Stromal cell of bone marrow (primary cell): ENCODE measurements around the gene ZNF276.
"Not testable (repeated sequence)": the region's sequence is repeated elsewhere in the genome, so short reads cannot be mapped to it uniquely, and the experiment has no call there.

ENCODE experiments used
- DNase-seq: peaks from one replicate; pipeline ENCODE4 v3.0.0-alpha.2; 2012; ENCODE audit warnings: low read depth

ZNF276 gene

GRCh38 chr16:89695875-89696669 is 25.3 kb upstream of the ZNF276 start:
- DNase-seq, result no peak

GRCh38 chr16:89696670-89697128 is 24.6 kb upstream of the ZNF276 start:
- no peak for DNase-seq

DNA sequence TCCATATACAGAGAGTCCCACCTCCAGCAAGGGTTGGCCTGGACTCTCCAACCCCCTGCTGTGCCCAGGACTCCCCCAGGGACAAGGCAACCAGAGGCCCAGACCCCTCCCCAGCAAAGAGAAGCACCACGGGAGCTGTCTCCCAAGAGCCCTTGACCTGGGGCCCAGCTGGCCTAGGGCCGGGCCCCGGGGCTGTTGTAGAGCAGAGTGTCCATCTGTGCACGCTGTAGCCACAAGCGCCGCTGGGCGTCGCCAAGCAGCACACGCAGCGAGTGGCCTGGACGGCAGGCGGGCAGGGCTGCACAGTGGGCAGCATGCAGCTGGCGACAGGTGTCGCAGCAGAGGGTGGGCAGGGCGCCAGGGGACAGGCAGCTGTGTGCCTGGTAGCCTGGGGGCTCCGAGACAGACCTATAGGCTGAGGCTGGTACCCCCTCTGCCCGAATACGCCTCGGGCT is 24.1 kb upstream of the ZNF276 start:
- DNase-seq, result no peak

GRCh38 chr16:89697616-89698331 is 23.6 kb upstream of the ZNF276 start:
- DNase-seq, result no peak

DNA sequence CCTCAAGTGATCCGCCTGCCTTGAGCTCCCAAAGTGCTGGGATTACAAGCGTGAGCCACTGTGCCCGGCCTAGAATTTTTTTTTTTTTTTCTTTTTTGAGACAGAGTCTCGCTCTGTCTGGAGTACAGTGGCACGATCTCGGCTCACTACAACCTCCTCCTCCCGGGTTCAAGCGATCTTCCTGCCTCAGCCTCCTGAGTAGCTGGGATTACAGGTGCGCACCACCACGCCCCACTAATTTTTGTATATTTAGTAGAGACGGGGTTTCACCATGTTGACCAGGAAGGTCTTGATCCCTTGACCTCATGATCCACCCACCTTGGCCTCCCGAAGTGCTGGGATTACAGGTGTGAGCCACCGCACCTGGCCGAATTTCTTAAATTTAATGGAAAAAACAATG is 22.6 kb upstream of the ZNF276 start:
- not testable (repeated sequence) for DNase-seq

- not testable (repeated sequence) for DNase-seq
Observed at GRCh38 chr16:89699629-89700099, 21.7 kb upstream of the ZNF276 start.

- peak; percentile 84 for DNase-seq
Observed at GRCh38 chr16:89700100-89700648, 21.2 kb upstream of the ZNF276 start.

DNA sequence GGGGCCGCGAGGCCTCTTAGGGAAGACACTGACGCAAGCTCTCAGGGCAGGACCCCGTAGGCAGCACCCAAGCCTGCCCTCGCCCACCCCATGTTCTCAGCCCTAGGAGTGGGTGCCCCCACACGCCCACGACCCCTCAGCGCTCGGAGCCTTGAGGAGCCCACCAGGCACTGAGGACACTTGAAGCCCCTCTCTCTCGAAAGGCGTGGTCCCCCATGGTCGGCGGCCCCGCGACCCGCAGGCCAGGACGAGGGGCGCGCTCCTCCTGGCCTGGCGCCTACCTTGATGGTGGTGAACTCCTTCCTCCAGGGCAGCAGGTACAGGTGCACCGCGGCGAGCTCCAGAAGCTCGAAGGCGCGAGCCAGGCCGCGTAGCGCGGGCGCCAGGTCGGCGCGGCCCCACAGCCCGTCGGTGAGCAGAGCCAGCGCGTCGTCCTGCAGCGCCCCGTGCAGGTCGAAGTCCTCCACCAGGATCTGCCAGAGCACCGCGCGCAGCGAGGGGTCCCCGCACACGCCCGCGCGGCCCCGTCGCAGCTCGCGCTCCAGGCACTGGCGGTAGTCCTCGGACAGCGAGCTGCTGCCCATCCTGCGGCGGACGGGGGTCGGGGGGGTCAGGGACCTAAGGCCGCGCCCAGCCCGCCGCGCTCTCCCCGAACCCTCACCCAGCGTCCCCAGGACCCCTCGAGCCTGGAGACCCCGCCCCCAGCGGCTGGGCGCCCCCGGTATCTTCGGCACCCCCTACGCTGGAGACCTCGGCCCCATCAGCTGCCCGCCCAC is 20.5 kb upstream of the ZNF276 start:
- no peak for DNase-seq

DNA sequence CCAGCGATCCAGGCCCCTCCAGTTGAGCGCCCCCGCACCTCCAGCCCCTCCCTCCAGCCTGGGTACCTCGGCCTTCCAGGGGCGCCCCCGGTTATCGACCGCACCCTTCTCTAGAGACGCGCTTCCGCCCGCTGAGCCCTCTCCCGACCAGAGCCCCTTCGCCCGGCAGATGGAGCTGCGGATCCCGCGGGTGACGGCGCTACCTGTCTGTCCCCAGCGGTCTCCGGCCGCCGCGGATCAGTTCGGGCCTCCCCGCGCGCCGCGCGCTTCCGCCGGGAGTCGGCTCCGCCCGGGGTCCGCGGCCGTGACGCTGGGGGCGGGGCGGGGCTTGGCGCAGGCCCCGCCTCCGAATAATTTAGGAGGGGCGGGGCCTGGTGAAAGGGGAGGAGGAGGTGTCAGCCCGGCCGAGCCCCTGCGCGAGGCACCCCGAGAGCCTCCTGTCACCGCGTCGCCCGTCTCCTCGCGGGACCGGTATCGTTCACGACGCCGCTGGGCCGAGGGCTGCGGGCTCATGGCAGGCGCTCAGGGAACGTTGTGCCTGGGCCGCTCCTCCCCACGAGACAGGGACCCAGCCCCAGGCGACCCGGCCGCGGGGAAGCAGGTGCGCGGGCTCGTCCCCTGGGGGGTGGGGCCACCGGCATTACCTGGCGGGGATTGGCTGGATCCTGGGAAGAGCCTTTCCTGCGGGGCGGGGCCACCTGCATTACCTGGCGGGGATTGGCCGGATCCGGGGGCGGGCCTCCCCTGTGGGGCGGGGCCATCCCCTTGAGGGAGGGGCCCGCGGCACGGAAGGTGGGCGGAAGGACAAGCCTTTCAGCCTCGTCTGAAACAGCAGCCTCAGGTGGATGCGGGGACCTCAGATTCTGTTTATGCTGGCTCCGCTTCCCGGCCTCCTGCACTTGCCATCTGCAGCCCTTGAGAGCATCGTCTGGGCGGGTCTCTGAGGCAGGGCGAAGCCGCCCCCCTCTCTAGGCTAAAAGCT is 19.6 kb upstream of the ZNF276 start, which contains the start of gene SPATA2L:
TSS of gene SPATA2L (minus strand) at position 281 of the 982 bp plus-strand sequence. CDS start 473 bp downstream, outside the sequence.
- no peak for DNase-seq

DNA sequence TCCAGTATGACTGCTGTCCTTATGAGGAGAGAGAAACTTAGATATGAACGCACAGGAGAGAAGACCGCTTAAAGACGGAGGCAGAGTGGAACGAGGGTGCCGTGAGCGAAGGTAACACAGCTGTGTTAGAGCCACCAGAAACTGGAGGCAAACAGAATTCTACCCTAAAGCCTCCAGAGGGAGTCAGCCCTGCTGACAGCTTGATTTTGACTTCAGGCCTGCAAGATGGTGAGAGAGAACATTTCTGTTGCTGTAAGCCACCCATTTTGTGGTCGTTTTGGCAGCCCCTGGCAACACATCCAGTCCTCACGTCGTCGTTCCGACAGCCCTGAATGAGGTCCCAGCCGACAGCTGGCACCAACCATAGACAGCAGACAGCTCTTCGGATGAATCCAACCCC is 17.1 kb upstream of the ZNF276 start:
- no peak for DNase-seq

GRCh38 chr16:89705006-89705405 is 16.3 kb upstream of the ZNF276 start:
- no peak for DNase-seq

DNA sequence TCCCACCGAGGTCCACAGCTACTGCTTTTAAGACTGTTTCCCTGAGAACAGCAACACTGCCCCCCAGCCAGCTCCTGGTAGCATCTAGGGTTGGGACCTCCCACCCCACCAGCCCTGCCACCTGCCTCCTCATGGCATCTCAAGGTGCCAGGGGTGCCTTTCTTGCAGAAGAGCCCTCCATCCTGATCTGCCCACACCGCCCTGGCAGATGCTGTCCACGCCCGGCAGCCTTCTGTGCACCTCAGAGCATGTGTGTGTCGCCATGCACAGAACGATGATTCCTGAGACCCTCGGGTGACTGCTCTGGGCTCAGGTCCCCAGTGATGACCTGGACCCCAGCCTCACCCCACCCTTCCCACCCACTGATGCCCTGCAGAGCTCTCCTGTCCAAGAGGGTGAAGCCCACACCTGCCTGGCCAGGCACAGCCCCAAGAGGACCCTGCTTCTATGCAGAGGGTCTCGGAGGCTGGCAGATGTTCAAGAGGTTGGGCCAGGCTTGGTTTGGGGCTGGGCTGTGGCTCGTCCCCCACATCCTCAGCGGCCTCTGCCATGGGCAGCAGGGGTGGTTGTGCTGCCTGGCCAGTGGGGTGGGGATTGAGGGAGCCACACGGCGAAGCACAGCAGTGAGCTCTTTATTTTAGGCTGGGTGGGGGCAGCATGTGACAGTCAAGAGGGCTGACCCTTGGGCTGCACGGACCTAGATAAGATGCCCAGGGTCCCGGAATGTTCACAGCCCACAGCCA is 14.6 kb upstream of the ZNF276 start:
- no peak for DNase-seq

DNA sequence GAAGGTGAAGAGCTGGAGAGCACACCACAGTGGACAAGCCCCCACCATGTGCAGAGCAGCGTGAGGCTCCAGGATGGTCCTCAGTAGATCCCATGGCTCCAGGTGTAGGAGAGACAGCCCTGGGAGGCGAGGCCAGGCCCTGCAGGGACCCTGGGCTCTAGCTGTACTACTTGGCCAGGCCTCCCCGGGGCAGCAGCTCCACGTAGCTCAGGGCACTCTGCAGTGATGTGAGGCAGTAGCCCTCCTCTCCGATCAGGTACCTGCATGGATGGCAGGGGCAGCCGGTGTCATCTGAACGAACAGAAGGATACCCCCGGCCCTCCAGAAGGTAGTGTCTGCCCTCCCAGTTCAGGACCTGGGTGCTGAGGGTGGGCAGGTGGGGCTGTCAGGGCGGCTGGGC is 13.6 kb upstream of the ZNF276 start:
- no peak for DNase-seq

- no peak for DNase-seq
Observed at GRCh38 chr16:89708481-89708931, 12.8 kb upstream of the ZNF276 start.

DNA sequence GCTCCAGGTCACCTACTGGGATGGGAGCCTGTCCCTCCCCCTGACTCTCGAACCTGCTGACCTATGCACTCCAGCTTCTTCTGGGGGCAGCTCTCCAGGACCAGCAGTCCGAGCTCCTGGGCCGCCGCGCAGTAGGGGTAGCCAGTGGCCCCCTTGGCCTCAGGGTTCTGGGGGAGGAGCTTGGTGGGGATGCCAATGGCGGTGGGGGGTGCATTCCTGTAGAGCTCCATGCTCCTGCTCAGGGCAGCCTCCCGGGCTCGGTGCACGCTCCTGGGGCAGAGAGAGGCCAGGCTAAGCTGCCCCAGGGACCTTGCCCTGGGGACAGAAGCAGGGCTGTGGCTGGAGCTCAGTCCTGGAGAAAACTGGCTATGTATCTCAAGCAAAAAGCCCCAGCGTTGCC is 12.2 kb upstream of the ZNF276 start:
- no peak for DNase-seq

DNA sequence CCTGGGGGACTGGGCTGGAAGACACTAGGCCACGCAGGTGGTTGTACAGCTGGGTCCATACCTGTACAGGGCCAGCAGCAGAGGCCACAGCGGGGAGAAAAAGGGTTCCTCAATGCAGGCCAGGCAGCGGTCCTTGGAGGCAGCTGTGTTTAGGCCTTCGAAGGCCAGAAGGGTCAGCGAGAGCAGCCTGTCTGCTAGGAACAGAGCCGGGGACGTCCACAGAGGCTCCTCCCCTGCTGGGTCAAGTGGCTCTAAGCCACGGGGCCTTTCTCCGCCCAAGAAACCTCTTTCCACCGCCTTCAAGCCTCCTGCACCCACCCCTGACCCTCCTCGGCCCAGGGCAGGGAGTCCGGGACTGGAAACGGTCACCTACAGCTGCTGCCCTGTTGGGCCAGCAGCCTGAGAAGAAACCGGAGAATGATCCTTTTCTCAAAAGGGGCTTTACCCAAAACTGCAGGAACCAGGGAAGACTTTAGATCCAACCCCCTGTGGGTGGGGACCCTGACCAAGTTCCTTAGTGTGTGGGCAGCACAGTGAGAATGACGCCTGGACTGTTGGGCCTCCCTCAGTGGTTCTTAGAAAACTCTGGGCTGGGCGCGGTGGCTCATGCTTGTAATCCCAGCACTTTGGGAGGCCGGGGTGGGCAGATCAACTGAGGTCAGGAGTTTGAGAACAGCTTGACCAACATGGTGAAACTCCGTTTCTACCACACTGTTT is 11.5 kb upstream of the ZNF276 start:
- no peak for DNase-seq

DNA sequence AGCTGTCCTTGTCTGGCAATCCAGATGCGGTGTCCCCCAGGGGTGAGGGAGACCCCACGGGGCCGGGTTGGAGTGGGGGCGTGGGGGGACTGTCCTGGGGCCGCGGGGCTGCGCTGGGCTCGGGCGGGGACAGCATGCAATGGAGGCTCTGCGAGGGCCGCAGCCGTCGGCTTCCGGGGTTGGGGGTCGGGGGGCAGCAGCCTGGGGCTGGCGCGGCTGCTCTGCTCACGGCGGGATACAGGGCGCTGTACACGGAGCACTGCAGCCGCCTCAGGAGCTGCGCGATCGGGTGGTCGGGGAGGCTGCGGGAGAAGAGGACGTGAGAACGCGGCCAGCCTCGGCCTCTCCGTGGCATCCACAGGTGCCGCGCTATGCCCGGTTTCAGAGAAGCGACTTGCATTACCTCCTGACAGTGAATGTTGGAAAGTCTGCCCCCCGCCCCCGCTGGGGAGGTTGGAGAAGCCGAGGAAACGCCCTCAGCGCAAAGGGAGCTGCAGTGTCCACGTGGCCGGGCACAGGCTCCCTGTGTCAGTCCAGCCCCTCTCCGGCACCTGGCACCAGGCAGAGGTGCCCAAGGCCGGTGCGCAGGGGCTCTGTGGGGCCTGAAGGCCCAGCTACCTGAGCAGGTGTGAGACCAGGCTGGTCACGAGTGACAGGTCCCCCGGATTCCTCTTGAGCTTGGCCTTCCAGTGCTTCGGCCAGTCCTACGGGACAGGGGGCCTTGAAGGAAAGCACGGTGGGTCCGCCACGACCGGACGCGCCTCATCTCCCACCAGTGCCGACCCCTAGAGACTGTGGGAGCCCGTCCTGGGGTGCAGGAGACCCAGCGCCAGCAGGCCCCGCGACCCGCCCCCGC is 10.4 kb upstream of the ZNF276 start:
- DNase-seq, result no peak

DNA sequence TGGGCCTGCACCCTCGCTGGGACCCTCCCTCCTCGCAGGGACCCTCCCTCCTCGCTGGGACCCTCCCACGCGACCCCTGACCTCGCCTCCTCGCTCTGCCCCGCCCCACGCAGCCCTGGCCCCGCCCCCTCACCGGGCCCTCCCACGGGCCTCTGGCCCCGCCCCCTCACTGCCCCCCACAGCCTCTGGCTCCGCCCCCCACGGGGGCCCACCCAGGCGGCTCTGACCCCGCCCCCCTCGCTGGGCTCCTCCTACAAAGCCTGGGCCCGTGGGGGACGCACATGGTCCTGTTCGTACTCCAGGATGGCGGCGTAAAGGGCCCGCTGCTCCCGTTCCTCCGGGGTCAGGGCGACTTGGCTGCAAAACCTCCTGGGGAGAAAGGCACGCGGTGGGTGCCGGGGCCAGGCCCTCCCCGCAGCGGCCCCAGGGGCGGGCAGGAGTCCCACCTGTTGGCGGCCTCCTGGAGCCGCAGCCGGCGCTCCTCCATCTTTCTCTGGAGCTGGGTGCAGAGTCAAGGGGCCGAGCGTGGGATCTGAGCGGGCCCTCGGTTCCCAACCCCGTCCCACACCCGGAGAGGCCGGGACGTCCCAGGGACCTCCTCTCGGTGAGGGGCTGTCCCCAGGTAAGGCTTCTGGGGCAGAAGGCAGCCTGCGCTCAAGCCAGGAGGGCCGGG is 9.6 kb upstream of the ZNF276 start:
- DNase-seq, result no peak
